Natural killer cell (primary cell): ENCODE data around the gene PLEKHG5. TPM values are rescaled to one million over a fixed set of nuclear protein-coding genes. Genes with fewer than 3 reads are reported as not detected.

Source experiments
- ATAC-seq, 3 donors: fragments of 150-1000 bp in 2 of 3; fragments of 200-7000 bp in 1 of 3; cut with Tn5 transposase; 1 replicate in 1 of 3; 2 replicates in 2 of 3; pipeline ENCODE4 v1.10.0; 2021; ENCODE audit warnings: mild to moderate bottlenecking in 2 of 3, moderate library complexity in 2 of 3
- DNase-seq, 2 donors: peaks; one replicate each; pipeline versions ENCODE4 v3.0.0 to v3.0.0-alpha.2; 2013 to 2021; ENCODE audit warnings: mixed read lengths in 1 of 2
- H3K27ac ChIP-seq: one replicate; pipeline ENCODE4 v1.5.1; 2013; ENCODE audit warnings: mild to moderate bottlenecking, low read length
- H3K27me3 ChIP-seq: one replicate; pipeline ENCODE4 v1.6.1; 2013; ENCODE audit warnings: low read length; ENCODE audit not compliant: control insufficient read depth, insufficient read depth
- H3K36me3 ChIP-seq: one replicate; pipeline ENCODE4 v1.6.1; 2013; ENCODE audit warnings: low read length; ENCODE audit not compliant: control insufficient read depth, insufficient read depth
- H3K4me1 ChIP-seq: one replicate; pipeline ENCODE4 v1.6.1; 2013; ENCODE audit warnings: low read length; ENCODE audit not compliant: control insufficient read depth, insufficient read depth
- H3K4me3 ChIP-seq: one replicate; pipeline ENCODE4 v1.5.1; 2013; ENCODE audit warnings: low read length
- H3K9me3 ChIP-seq: one replicate; pipeline ENCODE4 v1.6.1; 2013; ENCODE audit warnings: low read length; ENCODE audit not compliant: control insufficient read depth, insufficient read depth
- H3K27ac Mint-ChIP-seq, 2 donors: one replicate each; pipeline ENCODE4 v1.8.0; 2022; ENCODE audit warnings: mild to moderate bottlenecking in 2 of 2, mixed read lengths in 2 of 2, moderate library complexity in 1 of 2
- H3K27me3 Mint-ChIP-seq, 2 donors: one replicate each; pipeline ENCODE4 v1.8.0; 2022; ENCODE audit warnings: low read depth in 2 of 2, mixed read lengths in 2 of 2
- H3K36me3 Mint-ChIP-seq: one replicate; pipeline ENCODE4 v1.8.0; 2022; ENCODE audit warnings: mixed read lengths
- H3K4me1 Mint-ChIP-seq, 2 donors: one replicate each; pipeline ENCODE4 v1.8.0; 2022; ENCODE audit warnings: mixed read lengths in 2 of 2
- H3K4me3 Mint-ChIP-seq: one replicate; pipeline ENCODE4 v1.8.0; 2022; ENCODE audit warnings: mild to moderate bottlenecking, moderate library complexity, mixed read lengths
- H3K9me3 Mint-ChIP-seq, 2 donors: one replicate each; pipeline ENCODE4 v1.8.0; 2022; ENCODE audit warnings: mixed read lengths in 2 of 2
- WGBS: methylation state at CpG from one replicate; pipeline ENCODE4 v1.1.7; 2013; ENCODE audit warnings: missing lambda C conversion rate; ENCODE audit not compliant: insufficient coverage; 5-methylcytosine and 5-hydroxymethylcytosine counted together
- intact Hi-C: fragments of 100-400 bp; cut with micrococcal nuclease; formaldehyde crosslinking; loops from one replicate; pipeline ENCODE4 v1.14.2; 2022
- total RNA-seq, 4 donors: library from RNA; stranded (reverse); fragments of 120-200 nt in 1 of 4; gene quantifications; one replicate each; pipeline versions ENCODE4 v1.2.3 to v1.2.4, GENCODE V29; 2013 to 2022
- TF ChIP-seq, protein P1 (sequence below): fragments of 200-600 bp; IDR thresholded peaks from one replicate; pipeline ENCODE4 v1.8.0; 2022; ENCODE audit warnings: antibody characterized with exemption

The PLEKHG5 gene
- total RNA-seq, 3 donors from 2014 or later (not counting 1 experiment from before 2014, with no cell fraction given): 0.16 to 1.1 (median 0.54) TPM

DNA sequence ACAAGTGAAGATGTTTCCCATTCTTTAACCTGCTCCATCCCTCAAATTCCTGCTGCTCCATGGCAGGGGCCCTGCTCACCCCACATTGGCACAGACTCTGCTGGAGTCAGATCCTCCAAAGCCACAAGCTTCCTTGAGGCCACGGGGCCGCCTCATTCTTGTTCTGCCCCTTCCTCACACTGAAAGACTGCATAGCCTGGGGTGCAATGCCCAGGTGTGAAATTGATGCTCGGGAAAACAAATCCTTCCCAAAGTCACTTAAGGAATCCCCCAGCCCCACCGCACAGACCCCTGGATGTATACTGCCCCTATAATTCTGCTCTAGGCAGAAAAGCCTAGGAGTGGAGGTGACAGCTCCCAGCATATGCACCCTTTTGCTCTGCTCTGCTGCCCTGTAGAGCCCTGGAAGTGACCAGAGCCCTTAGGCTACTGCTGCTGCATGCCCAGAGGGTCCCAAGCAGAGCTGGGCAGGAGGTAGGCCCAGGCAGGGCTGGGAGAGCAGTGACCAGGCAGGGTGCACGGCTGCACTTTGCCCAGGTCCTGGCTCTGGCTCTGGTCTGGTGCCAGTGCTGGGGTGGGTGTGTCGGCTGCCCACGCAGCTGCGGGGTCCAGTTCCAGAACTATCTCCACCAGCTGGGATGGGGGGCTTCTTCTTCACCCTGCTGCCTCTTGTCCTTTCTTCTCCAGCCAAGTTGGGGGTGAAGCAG lies 73.4 kb downstream of the PLEKHG5 start:
- peaks cover 0 to 5% of the 10 kb centered on the region in 2 donors for H3K4me1 Mint-ChIP-seq
- H3K9me3 ChIP-seq: no peaks in the 10 kb centered on the region
- no peak overlapping the region for H3K4me3 Mint-ChIP-seq
- H3K36me3 Mint-ChIP-seq: no peaks in the 10 kb centered on the region
- H3K9me3 Mint-ChIP-seq: no peaks in the 10 kb centered on the region
- intact Hi-C loops: no loop called here
- WGBS: 75% methylated on average over 8 of the region's 8 CpGs
- no peak overlapping the region for H3K27ac ChIP-seq
- DNase-seq (no peak), ATAC-seq (no peak)
- H3K27ac Mint-ChIP-seq: no peak overlapping the region
- no peak overlapping the region for H3K4me3 ChIP-seq
- TF ChIP-seq, protein P1, sequence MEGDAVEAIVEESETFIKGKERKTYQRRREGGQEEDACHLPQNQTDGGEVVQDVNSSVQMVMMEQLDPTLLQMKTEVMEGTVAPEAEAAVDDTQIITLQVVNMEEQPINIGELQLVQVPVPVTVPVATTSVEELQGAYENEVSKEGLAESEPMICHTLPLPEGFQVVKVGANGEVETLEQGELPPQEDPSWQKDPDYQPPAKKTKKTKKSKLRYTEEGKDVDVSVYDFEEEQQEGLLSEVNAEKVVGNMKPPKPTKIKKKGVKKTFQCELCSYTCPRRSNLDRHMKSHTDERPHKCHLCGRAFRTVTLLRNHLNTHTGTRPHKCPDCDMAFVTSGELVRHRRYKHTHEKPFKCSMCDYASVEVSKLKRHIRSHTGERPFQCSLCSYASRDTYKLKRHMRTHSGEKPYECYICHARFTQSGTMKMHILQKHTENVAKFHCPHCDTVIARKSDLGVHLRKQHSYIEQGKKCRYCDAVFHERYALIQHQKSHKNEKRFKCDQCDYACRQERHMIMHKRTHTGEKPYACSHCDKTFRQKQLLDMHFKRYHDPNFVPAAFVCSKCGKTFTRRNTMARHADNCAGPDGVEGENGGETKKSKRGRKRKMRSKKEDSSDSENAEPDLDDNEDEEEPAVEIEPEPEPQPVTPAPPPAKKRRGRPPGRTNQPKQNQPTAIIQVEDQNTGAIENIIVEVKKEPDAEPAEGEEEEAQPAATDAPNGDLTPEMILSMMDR: no peak
- peaks cover 17% of the 10 kb centered on the region for H3K4me1 ChIP-seq
- peaks cover 40% of the 10 kb centered on the region for H3K27me3 ChIP-seq
- no peaks in the 10 kb centered on the region for H3K36me3 ChIP-seq
- H3K27me3 Mint-ChIP-seq: peaks cover 31 to 51% of the 10 kb centered on the region in 2 donors

Other genes starting within 250 kb of the PLEKHG5 start
- gene HES3, start 247.5 kb downstream of the PLEKHG5 start, total RNA-seq: not detected
- 1 to 10 TPM; 8.5 to 9.7 (median 8.7) TPM for gene GPR153, start 230.6 kb downstream of the PLEKHG5 start, total RNA-seq
- gene ACOT7, start 97.9 kb downstream of the PLEKHG5 start, total RNA-seq: 10 to 100 TPM; 11.5 to 16.9 (median 15.4) TPM
- not detected for gene HES2, start 71.7 kb downstream of the PLEKHG5 start, total RNA-seq
- gene ESPN, start 66.9 kb downstream of the PLEKHG5 start, total RNA-seq: 1 to 10 TPM; 1.1 to 2.0 (median 1.7) TPM
- 10 to 100 TPM; 14.5 to 41.5 (median 19.9) TPM for gene TNFRSF25, start 25.5 kb downstream of the PLEKHG5 start, total RNA-seq
- gene NOL9, start 62.8 kb upstream of the PLEKHG5 start, total RNA-seq: 10 to 100 TPM; 40.7 to 53.3 (median 52.0) TPM
- gene TAS1R1, start 63.6 kb upstream of the PLEKHG5 start, total RNA-seq: not detected
- 10 to 100 TPM; 45.6 to 56.4 (median 54.0) TPM for gene ZBTB48, start 88.3 kb upstream of the PLEKHG5 start, total RNA-seq
- 10 to 100 TPM; 23.5 to 37.8 (median 28.9) TPM for gene KLHL21, start 111.2 kb upstream of the PLEKHG5 start, total RNA-seq
- 10 to 100 TPM in 2 of 3 donors, 1 to 10 TPM in 1; 7.3 to 14.2 (median 10.9) TPM for gene PHF13, start 122.1 kb upstream of the PLEKHG5 start, total RNA-seq
- 10 to 100 TPM; 11.7 to 23.4 (median 23.1) TPM for gene THAP3, start 133.2 kb upstream of the PLEKHG5 start, total RNA-seq
- 10 to 100 TPM; 28.7 to 40.1 (median 36.2) TPM for gene DNAJC11, start 210.1 kb upstream of the PLEKHG5 start, total RNA-seq